B cell (primary cell): ENCODE measurements around the gene PTPRC. TPM values are rescaled to one million over a fixed set of nuclear protein-coding genes. Genes with fewer than 3 reads are reported as not detected.

Experiments used
- ATAC-seq: fragments of 200-7000 bp; cut with Tn5 transposase; one replicate; pipeline ENCODE4 v1.10.0; 2021; ENCODE audit warnings: low read depth, mild to moderate bottlenecking, moderate number of reproducible peaks, moderate library complexity
- CTCF ChIA-PET: fragments of 350-600 bp; sonication (Branson Sonifier 250); formaldehyde crosslinking; loops from one replicate; lab custom pipeline; 2021; ENCODE audit warnings: antibody characterized with exemption, inconsistent platforms; lab: Charles Lee
- POLR2A ChIA-PET: fragments of 350-600 bp; sonication (Branson Sonifier 250); formaldehyde crosslinking; loops from one replicate; lab custom pipeline; 2021; ENCODE audit warnings: antibody characterized with exemption; lab: Charles Lee
- DNase-seq: peaks from one replicate; pipeline ENCODE4 v3.0.0; 2013
- H2AFZ ChIP-seq: 2 replicates; pipeline ENCODE4 v1.6.1; 2012; ENCODE audit warnings: mild to moderate bottlenecking, low read depth, low read length; ENCODE audit not compliant: insufficient read depth, poor library complexity, severe bottlenecking
- H3K27ac ChIP-seq, 2 donors: 1 replicate in 1 of 2; 2 replicates in 1 of 2; pipeline ENCODE4 v1.5.1; 2012 to 2013; ENCODE audit warnings: low read length in 2 of 2, mild to moderate bottlenecking in 2 of 2, moderate library complexity in 1 of 2
- H3K27me3 ChIP-seq, 4 experiments: fragments of 200-600 bp in 1 of 4; sonication (generic) in 1 of 4; replicated peaks in 1 of 4; 1 replicate in 2 of 4; 2 replicates in 2 of 4; pipeline versions ENCODE4 v1.6.1 to v1.7.0; 2013 to 2016; ENCODE audit warnings: low read length in 3 of 4, mild to moderate bottlenecking in 2 of 4, mixed read lengths in 1 of 4, moderate library complexity in 1 of 4; ENCODE audit not compliant: insufficient read depth in 4 of 4, control insufficient read depth in 3 of 4; ENCODE audit errors: control extremely low read depth in 1 of 4
- H3K36me3 ChIP-seq, 2 experiments: replicated peaks in 1 of 2; 1 replicate in 1 of 2; 2 replicates in 1 of 2; pipeline versions ENCODE4 v1.6.1 to v1.7.1; 2013; ENCODE audit warnings: low read length in 1 of 2; ENCODE audit not compliant: insufficient read depth in 2 of 2, control insufficient read depth in 1 of 2; ENCODE audit errors: control extremely low read depth in 1 of 2, extremely low read depth in 1 of 2
- H3K4me1 ChIP-seq, 2 donors: fragments of 200-600 bp in 1 of 2; sonication (generic) in 1 of 2; 1 replicate in 1 of 2; 2 replicates in 1 of 2; pipeline versions ENCODE4 v1.5.1 to v1.6.1; 2013 to 2017; ENCODE audit warnings: low read length in 2 of 2; ENCODE audit not compliant: control insufficient read depth in 2 of 2, insufficient read depth in 2 of 2
- H3K4me2 ChIP-seq: replicated peaks from 2 replicates; pipeline ENCODE3; 2012; ENCODE audit warnings: mild to moderate bottlenecking, low read depth, low read length; ENCODE audit not compliant: poor library complexity, severe bottlenecking
- H3K4me3 ChIP-seq, 5 experiments: fragments of 200-600 bp in 1 of 5; sonication (generic) in 1 of 5; 1 replicate in 3 of 5; 2 replicates in 2 of 5; pipeline versions ENCODE4 v1.5.1 to v1.7.0; 2011 to 2016; ENCODE audit warnings: low read length in 4 of 5, mild to moderate bottlenecking in 4 of 5, low read depth in 2 of 5, control low read depth in 1 of 5, moderate library complexity in 1 of 5; ENCODE audit not compliant: insufficient read depth in 1 of 5; ENCODE audit errors: control extremely low read depth in 1 of 5, extremely low read depth in 1 of 5
- H3K79me2 ChIP-seq: fragments of 200-600 bp; sonication (generic); one replicate; pipeline ENCODE4 v1.6.0; 2016; ENCODE audit warnings: low read length; ENCODE audit not compliant: control insufficient read depth, insufficient read depth
- H3K9ac ChIP-seq: fragments of 200-600 bp; sonication (generic); 2 replicates; pipeline ENCODE4 v1.6.1; 2017; ENCODE audit warnings: mild to moderate bottlenecking, low read length, moderate library complexity
- H3K9me3 ChIP-seq, 3 donors: one replicate each; pipeline versions ENCODE4 v1.6.1 to v1.7.1; 2013; ENCODE audit warnings: low read length in 2 of 3; ENCODE audit not compliant: control insufficient read depth in 2 of 3, insufficient read depth in 1 of 3; ENCODE audit errors: control extremely low read depth in 1 of 3
- H4K20me1 ChIP-seq: 2 replicates; pipeline ENCODE4 v1.6.0; 2012; ENCODE audit warnings: mild to moderate bottlenecking, low read length; ENCODE audit not compliant: insufficient read depth, control insufficient read depth, poor library complexity, severe bottlenecking
- H3K27ac Mint-ChIP-seq: one replicate; pipeline ENCODE4 v1.8.0; 2021; ENCODE audit warnings: mixed read lengths
- H3K27me3 Mint-ChIP-seq: one replicate; pipeline ENCODE4 v1.8.0; 2021; ENCODE audit warnings: mixed read lengths
- H3K4me1 Mint-ChIP-seq: one replicate; pipeline ENCODE4 v1.8.0; 2021; ENCODE audit warnings: mixed read lengths
- H3K4me3 Mint-ChIP-seq: one replicate; pipeline ENCODE4 v1.8.0; 2021; ENCODE audit warnings: mixed read lengths
- H3K9me3 Mint-ChIP-seq: one replicate; pipeline ENCODE4 v1.8.0; 2022; ENCODE audit warnings: mixed read lengths; ENCODE audit not compliant: insufficient read depth
- CTCF ChIP-seq: fragments of 200-600 bp; IDR thresholded peaks from one replicate; pipeline ENCODE4 v1.8.0; 2022; ENCODE audit warnings: antibody characterized with exemption, mild to moderate bottlenecking
- EZH2 ChIP-seq: IDR thresholded peaks from 2 replicates; pipeline ENCODE4 v1.6.1; 2012; ENCODE audit warnings: borderline replicate concordance, low read depth, mild to moderate bottlenecking, moderate library complexity, low read length; ENCODE audit not compliant: insufficient read depth, poor library complexity, severe bottlenecking
- WGBS: methylation state at CpG from one replicate; pipeline ENCODE4 v1.1.5; 2013; ENCODE audit warnings: missing lambda C conversion rate; ENCODE audit not compliant: insufficient coverage; 5-methylcytosine and 5-hydroxymethylcytosine counted together
- intact Hi-C: fragments of 100-400 bp; cut with micrococcal nuclease; formaldehyde crosslinking; loops from one replicate; pipeline ENCODE4 v1.10.0; 2022
- polyA plus RNA-seq: library from polyadenylated mRNA; depleted of rRNA; stranded (reverse); fragments of >200 nt; gene quantifications from 2 replicates; pipeline ENCODE4 v1.2.3, GENCODE V29; 2012
- total RNA-seq, 2 donors: library from RNA; stranded (reverse); fragments of 120-200 nt in 1 of 2; gene quantifications; 1 replicate in 1 of 2; 2 replicates in 1 of 2; pipeline versions ENCODE4 v1.2.3 to v1.2.4, GENCODE V29; 2013 to 2022

The PTPRC gene
- total and polyA plus RNA-seq, 2 donors (not counting 1 experiment from before 2014, with no cell fraction given): 151 to 543 TPM

GRCh38 chr1:198627436-198628066 lies 11.3 kb upstream of the PTPRC start:
- Mint-ChIP-seq H3K27me3 (no peaks in the 10 kb centered on the region), H3K4me1 (peaks cover 87% of the 10 kb centered on the region), H3K9me3 (no peaks in the 10 kb centered on the region), H3K27ac (peak overlapping the region; percentile 55), H3K4me3 (peak overlapping the region; percentile 47)
- TF ChIP-seq EZH2: no peak
- no peak for TF ChIP-seq CTCF
- Histone ChIP-seq H3K36me3 (no peaks in the 10 kb centered on the region), H4K20me1 (no peaks in the 10 kb centered on the region), H3K27me3 (no peaks in the 10 kb centered on the region), H3K4me3 (peak overlapping the region in 1 of 5 experiments; percentile 43), H3K9ac (peak overlapping the region; percentile 5), H2AFZ (peak overlapping the region; percentile 23), H3K27ac (peak overlapping the region in 1 of 2 donors; percentile 42), H3K4me2 (peak overlapping the region; percentile 46), H3K79me2 (peaks cover 65% of the 10 kb centered on the region), H3K9me3 (no peaks in the 10 kb centered on the region), H3K4me1 (peaks cover 61 to 87% of the 10 kb centered on the region in 2 donors)
- ChIA-PET CTCF (no interaction called here), POLR2A (interaction anchor here (1.0 kb wide), 1 partner anchor 54 kb away, joined by 3 read pairs; no protein-coding TSS in a partner anchor)
- 80% methylated on average over 1 of the region's 3 CpGs for WGBS
- intact Hi-C loops: no loop called here
- DNase-seq: no peak
- no peak for ATAC-seq

GRCh38 chr1:198628067-198628455 lies 10.8 kb upstream of the PTPRC start:
- Histone ChIP-seq H3K4me2 (peak overlapping the region; percentile 46), H3K9me3 (peaks cover 0 to 3% (median 0%) of the 10 kb centered on the region in 3 donors), H4K20me1 (no peaks in the 10 kb centered on the region), H3K9ac (no peak overlapping the region), H3K4me3 (peak overlapping the region in 1 of 5 experiments; percentile 43), H3K27me3 (no peaks in the 10 kb centered on the region), H3K36me3 (no peaks in the 10 kb centered on the region), H2AFZ (peak overlapping the region; percentile 23), H3K79me2 (peaks cover 70% of the 10 kb centered on the region), H3K4me1 (peaks cover 61 to 84% of the 10 kb centered on the region in 2 donors), H3K27ac (peak overlapping the region in 1 of 2 donors; percentile 42)
- CTCF ChIA-PET: no interaction called here
- Mint-ChIP-seq H3K4me1 (peaks cover 86% of the 10 kb centered on the region), H3K27me3 (no peaks in the 10 kb centered on the region), H3K9me3 (no peaks in the 10 kb centered on the region), H3K27ac (peak overlapping the region; percentile 55), H3K4me3 (peak overlapping the region; percentile 47)
- ATAC-seq: no peak
- no peak for TF ChIP-seq CTCF
- no peak for TF ChIP-seq EZH2
- POLR2A ChIA-PET: no interaction called here
- intact Hi-C loops: no loop called here
- no peak for DNase-seq
